Uterus (tissue), 2 donors: ENCODE measurements around the gene SMCO4.

Experiments
- CTCF ChIP-seq, 4 experiments: fragments of 200-600 bp in 2 of 4; fragments of 450-650 bp in 2 of 4; sonication (generic) in 2 of 4; IDR thresholded peaks; one replicate each; pipeline ENCODE4 v1.5.1; 2016 to 2019; ENCODE audit warnings: antibody characterized with exemption in 4 of 4, mild to moderate bottlenecking in 2 of 4, moderate library complexity in 1 of 4
- POLR2A ChIP-seq, 2 donors: fragments of 450-650 bp; IDR thresholded peaks; one replicate each; pipeline ENCODE4 v1.6.1; 2016; ENCODE audit warnings: antibody characterized with exemption in 2 of 2, mild to moderate bottlenecking in 1 of 2, moderate library complexity in 1 of 2

DNA sequence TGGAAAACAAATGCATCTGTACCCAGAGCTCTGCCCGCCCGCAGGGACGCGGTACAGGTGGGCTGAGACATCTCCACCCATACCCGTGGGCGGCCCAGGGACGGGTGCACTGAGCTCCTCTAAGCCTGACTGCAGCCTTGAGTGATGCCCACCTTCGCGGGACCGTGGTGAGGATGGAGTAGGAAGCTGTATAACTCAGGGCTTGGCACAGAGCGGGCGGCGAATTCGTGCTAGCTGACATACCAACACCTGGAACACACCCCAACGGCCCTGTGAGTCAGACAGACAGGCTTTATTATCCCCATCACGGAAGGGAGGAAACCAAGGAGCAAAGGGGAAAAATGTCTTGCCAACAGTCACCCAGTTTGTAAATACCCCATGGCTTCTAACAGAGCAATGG, 61.9 kb downstream of the SMCO4 start:
- TF ChIP-seq CTCF (IDR thresholded peaks at IDR 0.05) (no peak), POLR2A (IDR thresholded peaks at IDR 0.05) (no peak)
